HL-60 (cell line): ENCODE data around the gene SLC35G1.

ENCODE experiments used
- DNase-seq, 2 experiments: peaks; one replicate each; pipeline ENCODE4 v3.0.0-alpha.2; 2010 to 2020; ENCODE audit warnings: low read depth in 1 of 2, low spot score in 1 of 2
- H3K27ac ChIP-seq: fragments of 250-450 bp; sonication (Bioruptor Pico); replicated peaks from 2 replicates; pipeline ENCODE4 v1.5.1; 2020; ENCODE audit warnings: mild to moderate bottlenecking, moderate library complexity
- H3K27me3 ChIP-seq: fragments of 250-450 bp; sonication (Bioruptor Pico); 2 replicates; pipeline ENCODE4 v1.5.1; 2021; ENCODE audit warnings: mild to moderate bottlenecking, moderate library complexity; ENCODE audit not compliant: insufficient read depth, poor library complexity, severe bottlenecking
- H3K4me3 ChIP-seq: replicated peaks from 2 replicates; pipeline ENCODE4 v1.5.1; 2011; ENCODE audit warnings: mild to moderate bottlenecking, control low read depth, low read length; ENCODE audit not compliant: insufficient read depth
- CTCF ChIP-seq: IDR thresholded peaks from one replicate; pipeline ENCODE4 v1.5.1; 2011; ENCODE audit warnings: low read length, control low read depth, inconsistent platforms; ENCODE audit not compliant: insufficient read depth
- GABPA ChIP-seq: IDR thresholded peaks from 2 replicates; pipeline ENCODE4 v1.6.1; 2012; ENCODE audit warnings: low read depth
- POLR2AphosphoS5 ChIP-seq: IDR thresholded peaks from 2 replicates; pipeline ENCODE4 v1.6.1; 2012; ENCODE audit warnings: low read depth
- REST ChIP-seq: IDR thresholded peaks from 2 replicates; pipeline ENCODE4 v1.6.1; 2012; ENCODE audit warnings: low read depth; ENCODE audit not compliant: insufficient replicate concordance
- SPI1 ChIP-seq: IDR thresholded peaks from 2 replicates; pipeline ENCODE4 v1.6.1; 2012; ENCODE audit warnings: low read depth, mild to moderate bottlenecking, borderline replicate concordance

SLC35G1 gene

GRCh38 chr10:93854975-93855374, 38.8 kb upstream of the SLC35G1 start:
- DNase-seq = no peak
- no peak overlapping the region for H3K4me3 ChIP-seq
- H3K27ac ChIP-seq = no peak overlapping the region
- TF ChIP-seq POLR2AphosphoS5 (no peak), GABPA (no peak), SPI1 (no peak)
- no peaks in the 10 kb centered on the region for H3K27me3 ChIP-seq

DNA sequence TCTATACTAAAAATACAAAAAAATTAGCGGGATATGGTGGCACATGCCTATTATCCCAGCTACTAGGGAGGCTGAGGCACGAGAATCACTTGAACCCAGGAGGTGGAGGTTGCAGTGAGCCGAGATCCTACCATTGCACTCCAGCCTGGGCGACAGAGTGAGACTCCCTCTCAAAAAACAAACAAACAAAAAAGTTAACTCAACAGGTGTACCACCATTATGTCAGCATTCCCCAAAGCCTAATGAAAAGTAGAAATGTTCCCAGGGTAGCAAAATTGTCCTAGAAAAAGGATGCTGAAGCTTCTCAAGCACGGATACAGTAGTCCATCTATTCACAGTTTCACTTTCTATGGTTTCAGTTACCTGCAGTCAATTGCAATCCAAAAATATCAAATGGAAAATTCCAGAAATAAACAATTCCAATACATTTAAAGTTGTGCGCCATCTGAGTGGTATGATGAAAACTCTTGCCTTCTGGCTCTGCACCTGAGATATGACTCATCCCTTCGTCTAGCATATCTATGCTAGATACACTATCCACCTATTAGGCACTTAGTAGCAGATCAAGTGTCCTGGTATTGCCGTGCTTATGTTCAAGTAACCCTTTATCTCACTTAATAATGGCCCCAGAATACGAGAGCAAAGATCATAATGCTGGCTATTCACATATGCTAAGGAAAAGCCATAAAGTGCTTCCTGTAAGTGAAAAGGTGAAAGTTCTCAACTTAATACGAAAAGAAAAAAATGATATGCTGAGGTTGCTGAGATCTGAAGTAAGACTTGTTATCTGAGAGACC, 37.2 kb upstream of the SLC35G1 start:
- Histone ChIP-seq H3K4me3 (no peak overlapping the region), H3K27ac (no peak overlapping the region), H3K27me3 (no peaks in the 10 kb centered on the region)
- DNase-seq = no peak
- TF ChIP-seq REST (no peak), CTCF (no peak), POLR2AphosphoS5 (no peak), GABPA (no peak), SPI1 (no peak)

DNA sequence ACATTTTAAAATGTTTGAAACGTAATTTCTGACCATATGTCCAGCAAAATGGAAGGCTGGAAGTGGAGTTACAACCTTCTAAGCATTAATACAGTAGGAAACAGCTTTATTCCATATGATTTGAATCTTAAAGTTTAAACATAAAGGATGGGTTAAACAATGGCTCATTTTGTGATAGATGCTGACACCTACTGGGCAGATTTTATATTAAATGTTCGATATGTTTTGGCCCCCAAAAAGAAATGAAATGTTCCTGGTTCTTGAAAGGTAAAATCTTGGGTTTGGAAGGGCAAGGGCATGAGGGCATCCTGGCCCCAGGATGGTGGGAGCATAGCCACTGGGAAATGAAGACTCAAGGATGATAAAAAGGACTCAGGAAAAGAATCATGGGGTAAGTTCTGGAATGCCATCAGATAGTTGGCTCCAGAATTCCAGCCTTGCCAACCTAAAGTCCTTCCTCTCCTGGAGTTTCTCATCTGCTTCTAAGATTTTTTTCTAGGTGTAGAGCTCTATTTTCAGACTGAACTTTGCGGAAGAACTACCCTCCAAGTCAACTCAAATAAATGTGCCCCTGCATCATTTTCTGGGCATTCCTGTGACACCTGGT, 34.6 kb upstream of the SLC35G1 start:
- no peaks in the 10 kb centered on the region for H3K27me3 ChIP-seq
- TF ChIP-seq SPI1 (no peak), REST (no peak), GABPA (no peak), CTCF (no peak), POLR2AphosphoS5 (no peak)
- DNase-seq = no peak

GRCh38 chr10:93861825-93862224, 32.0 kb upstream of the SLC35G1 start:
- TF ChIP-seq GABPA (no peak), REST (no peak), SPI1 (no peak), CTCF (no peak), POLR2AphosphoS5 (no peak)
- DNase-seq = no peak
- Histone ChIP-seq H3K27ac (no peak overlapping the region), H3K4me3 (no peak overlapping the region), H3K27me3 (no peaks in the 10 kb centered on the region)

More for the DNA sequence above, 34.6 kb upstream of the SLC35G1 start:
- Histone ChIP-seq H3K4me3 (no peak overlapping the region), H3K27ac (no peak overlapping the region)
